ENCODE data around the gene LPAR2. TPM values are rescaled to one million over a fixed set of nuclear protein-coding genes. Genes with fewer than 3 reads are reported as not detected.

LPAR2 gene
- total and polyA plus RNA-seq, 10 of the 15 experiments (the other 5 are each of a cell fraction or from before 2014, with no cell fraction given): 0.98 to 23.8 (median 10.2) TPM

DNA sequence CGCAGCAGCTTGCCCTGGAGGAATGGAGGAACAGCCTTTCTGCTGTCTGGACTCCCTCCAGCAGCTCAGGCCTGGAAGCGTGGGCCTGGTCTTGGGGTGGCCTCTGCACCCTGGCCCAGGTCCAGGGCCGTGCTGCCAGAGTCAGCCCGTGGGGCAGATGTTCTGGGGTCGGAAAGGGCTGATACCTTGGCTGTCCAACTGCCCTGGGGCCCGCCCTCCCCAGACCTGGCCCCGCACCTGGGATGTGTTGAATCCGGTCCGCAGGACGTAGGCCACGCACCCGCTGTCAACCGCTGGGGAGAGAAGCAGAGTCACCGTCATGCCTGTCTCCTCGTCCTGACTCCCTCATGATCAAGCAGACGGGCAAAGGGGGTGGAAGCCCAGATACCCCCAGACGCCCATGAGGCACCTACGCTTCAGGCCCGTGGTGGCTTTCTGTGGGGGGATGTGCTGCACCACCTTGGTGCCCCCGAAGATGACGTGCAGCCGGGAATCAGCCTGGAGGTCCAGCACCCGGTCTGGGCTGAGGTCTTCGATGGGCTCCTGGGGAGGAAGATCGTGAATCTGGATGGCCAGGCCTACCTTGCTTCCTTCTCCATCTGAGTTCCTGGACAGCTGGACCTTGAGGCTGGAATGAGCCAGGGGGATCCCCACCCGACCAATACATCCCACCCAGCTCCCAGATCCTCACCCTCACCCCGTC, 27.8 kb upstream of the LPAR2 start (continued):
- TF ChIP-seq, protein P1, sequence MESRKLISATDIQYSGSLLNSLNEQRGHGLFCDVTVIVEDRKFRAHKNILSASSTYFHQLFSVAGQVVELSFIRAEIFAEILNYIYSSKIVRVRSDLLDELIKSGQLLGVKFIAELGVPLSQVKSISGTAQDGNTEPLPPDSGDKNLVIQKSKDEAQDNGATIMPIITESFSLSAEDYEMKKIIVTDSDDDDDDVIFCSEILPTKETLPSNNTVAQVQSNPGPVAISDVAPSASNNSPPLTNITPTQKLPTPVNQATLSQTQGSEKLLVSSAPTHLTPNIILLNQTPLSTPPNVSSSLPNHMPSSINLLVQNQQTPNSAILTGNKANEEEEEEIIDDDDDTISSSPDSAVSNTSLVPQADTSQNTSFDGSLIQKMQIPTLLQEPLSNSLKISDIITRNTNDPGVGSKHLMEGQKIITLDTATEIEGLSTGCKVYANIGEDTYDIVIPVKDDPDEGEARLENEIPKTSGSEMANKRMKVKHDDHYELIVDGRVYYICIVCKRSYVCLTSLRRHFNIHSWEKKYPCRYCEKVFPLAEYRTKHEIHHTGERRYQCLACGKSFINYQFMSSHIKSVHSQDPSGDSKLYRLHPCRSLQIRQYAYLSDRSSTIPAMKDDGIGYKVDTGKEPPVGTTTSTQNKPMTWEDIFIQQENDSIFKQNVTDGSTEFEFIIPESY (IDR thresholded peaks at IDR 0.05): no peak
- TF ChIP-seq ASH2L (IDR thresholded peaks at IDR 0.05; ENCODE audit: borderline replicate concordance, low read depth) (no peak), E4F1 (IDR thresholded peaks at IDR 0.05; ENCODE audit: borderline replicate concordance, partially characterized antibody) (no peak)
- TF ChIP-seq, protein P2, sequence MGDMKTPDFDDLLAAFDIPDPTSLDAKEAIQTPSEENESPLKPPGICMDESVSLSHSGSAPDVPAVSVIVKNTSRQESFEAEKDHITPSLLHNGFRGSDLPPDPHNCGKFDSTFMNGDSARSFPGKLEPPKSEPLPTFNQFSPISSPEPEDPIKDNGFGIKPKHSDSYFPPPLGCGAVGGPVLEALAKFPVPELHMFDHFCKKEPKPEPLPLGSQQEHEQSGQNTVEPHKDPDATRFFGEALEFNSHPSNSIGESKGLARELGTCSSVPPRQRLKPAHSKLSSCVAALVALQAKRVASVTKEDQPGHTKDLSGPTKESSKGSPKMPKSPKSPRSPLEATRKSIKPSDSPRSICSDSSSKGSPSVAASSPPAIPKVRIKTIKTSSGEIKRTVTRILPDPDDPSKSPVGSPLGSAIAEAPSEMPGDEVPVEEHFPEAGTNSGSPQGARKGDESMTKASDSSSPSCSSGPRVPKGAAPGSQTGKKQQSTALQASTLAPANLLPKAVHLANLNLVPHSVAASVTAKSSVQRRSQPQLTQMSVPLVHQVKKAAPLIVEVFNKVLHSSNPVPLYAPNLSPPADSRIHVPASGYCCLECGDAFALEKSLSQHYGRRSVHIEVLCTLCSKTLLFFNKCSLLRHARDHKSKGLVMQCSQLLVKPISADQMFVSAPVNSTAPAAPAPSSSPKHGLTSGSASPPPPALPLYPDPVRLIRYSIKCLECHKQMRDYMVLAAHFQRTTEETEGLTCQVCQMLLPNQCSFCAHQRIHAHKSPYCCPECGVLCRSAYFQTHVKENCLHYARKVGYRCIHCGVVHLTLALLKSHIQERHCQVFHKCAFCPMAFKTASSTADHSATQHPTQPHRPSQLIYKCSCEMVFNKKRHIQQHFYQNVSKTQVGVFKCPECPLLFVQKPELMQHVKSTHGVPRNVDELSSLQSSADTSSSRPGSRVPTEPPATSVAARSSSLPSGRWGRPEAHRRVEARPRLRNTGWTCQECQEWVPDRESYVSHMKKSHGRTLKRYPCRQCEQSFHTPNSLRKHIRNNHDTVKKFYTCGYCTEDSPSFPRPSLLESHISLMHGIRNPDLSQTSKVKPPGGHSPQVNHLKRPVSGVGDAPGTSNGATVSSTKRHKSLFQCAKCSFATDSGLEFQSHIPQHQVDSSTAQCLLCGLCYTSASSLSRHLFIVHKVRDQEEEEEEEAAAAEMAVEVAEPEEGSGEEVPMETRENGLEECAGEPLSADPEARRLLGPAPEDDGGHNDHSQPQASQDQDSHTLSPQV (IDR thresholded peaks at IDR 0.05): no peak

Data from GM12878 (cell line).